Stimulated activated CD8-positive, alpha-beta memory T cell treated with anti-CD3 and anti-CD28 coated beads, Interleukin-7, amount 100 ng/mL, for 48 hours (primary cell): Measurements from ENCODE around the gene CAPG.

Source experiments
- DNase-seq, 2 donors: peaks; one replicate each; pipeline ENCODE4 v3.0.0-alpha.2; 2020; ENCODE audit warnings: low read depth in 1 of 2; ENCODE audit errors: extremely low read depth in 1 of 2

CAPG gene

GRCh38 chr2:85439025-85439472 is 28.9 kb upstream of the CAPG start:
- no peak for DNase-seq

- DNase-seq, result no peak
Observed at GRCh38 chr2:85438201-85439024, 28.2 kb upstream of the CAPG start.

GRCh38 chr2:85437488-85438200 is 27.5 kb upstream of the CAPG start:
- peak; percentile 43 to 62 for DNase-seq

DNA sequence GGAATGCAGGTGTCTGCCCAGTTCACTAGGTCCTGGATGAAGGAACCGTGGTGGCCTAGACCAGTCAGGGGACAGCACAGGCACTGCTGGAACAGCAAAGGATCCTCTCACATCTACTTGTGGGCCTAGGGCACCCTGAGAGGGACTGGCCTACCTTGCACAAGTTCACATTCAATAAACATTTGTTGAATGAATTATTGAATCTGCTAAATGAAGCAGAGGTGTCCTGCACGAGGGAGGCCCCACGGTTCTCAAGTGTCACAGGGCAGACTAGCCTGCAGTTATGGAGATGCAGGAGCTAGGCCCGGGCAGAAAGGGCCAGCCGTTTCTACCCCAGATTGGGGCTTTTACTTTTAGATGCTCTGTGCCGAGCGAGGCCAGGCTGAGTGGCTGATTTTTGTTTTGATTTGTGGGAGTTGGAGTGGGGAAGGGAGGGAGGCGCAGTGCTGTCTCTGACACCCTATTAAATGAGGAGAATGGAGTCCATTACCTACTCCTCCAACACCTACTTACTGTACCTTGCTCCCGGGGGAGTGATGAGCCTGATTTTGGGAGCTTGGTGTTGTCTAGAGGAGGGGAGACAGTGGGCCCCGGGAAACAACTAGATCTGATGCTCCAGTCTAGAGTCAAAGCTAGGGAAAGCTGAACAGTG is 26.8 kb upstream of the CAPG start:
- no peak for DNase-seq

DNA sequence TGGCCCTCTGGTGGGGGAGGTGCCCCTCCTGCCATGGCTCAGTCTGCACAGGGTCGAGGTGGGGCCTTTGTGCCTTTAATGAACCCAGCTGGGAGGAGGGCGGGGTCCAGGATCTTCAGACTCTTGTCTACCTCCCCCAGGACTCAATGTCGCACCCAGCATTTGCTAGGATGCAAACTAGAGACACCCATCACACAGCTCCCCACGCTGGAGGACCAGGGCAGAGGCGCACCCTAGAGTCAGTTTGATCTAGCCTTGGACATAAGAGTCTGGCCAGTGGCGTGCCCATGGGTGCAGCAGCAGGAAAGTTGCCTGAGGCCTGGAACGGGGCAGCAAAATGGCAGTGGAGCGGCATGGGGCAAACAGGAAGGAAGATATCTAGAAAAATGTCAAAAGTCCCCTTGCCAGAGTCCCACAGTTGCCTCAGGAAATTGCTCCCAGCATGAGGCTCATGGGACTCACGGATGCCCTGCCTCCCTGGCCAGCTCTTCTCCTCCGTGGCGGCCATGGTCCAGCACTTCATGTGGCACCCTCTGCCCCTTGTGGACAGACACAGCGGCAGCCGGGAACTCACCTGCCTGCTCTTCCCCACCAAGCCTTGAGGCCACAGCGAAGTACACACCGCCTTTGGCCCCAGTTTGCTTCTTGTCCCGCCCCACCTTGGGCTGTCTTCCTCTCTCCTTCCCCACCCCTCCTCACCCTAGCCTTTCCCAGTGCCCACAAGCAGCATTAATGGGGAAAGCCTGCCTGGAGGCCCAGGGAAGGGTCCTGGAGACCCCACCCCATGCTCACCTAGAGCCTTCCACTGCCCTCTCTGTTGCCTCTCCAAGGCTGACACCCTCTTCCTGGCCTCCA is 26.0 kb upstream of the CAPG start:
- no peak for DNase-seq

DNA sequence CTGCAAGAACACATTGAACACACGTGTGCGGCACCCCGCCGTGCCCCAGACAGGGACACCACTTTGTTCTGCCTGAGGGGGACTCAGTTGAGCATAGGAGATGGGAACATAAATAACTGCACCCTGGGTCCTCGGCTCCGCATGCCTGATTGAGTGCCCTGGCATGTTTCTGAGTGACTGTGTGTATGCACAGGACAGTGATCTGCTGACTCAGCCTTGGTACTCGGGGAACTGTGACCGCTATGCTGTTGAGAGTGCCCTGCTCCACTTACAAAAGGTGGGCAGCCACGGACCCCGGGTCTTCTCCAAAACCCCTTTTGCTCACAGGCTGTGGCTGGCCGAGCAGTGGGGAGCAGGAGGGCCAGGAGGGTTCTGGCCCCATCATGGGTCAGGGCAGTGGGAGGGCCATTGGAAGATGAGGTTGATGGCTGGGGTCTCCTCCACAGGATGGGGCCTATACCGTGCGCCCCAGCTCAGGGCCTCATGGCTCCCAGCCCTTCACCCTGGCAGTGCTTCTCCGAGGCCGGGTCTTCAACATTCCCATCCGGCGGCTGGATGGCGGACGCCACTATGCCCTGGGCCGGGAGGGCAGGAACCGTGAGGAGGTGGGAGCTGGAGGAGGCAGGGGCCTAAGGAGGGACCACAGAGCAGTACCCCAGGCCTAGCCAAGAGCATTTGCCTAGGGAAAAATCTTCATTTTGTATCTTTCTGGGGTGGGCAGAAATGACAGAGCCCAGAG is 25.2 kb upstream of the CAPG start:
- DNase-seq, result no peak

GRCh38 chr2:85434696-85435095 is 24.5 kb upstream of the CAPG start:
- no peak for DNase-seq

GRCh38 chr2:85433511-85434089 is 23.4 kb upstream of the CAPG start:
- no peak for DNase-seq

DNA sequence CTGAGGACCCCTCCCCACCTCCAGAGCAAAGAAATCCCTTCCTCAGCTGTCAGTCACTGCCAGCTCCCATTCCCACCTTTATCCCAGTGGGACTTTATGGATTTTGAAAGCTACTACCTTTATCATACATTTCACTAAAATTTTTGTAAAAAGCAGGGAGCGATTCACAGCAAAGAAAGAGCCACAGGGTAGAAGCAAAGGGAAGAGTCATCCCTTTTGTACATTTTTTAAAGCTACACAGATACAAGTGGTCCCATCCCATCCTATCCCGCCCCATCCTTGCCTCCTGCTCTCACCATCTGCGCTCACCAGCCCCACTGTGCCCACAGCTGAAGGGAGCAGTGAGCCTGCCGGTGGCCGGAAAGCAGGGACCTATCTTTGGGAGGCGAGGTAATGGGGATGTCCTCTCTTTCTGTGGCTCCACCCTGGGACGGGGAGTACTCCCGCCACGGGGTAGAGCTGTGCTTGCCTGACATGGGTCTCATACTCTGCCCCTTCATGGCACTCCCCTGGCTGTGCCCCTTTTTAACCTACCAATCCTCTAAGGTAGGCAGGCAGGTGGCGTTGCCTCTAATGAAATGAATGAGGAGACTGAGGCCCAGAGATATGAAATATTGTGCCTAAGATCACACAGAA is 21.5 kb upstream of the CAPG start:
- no peak for DNase-seq

- no peak for DNase-seq
Observed at GRCh38 chr2:85430752-85431569, 20.8 kb upstream of the CAPG start.

DNA sequence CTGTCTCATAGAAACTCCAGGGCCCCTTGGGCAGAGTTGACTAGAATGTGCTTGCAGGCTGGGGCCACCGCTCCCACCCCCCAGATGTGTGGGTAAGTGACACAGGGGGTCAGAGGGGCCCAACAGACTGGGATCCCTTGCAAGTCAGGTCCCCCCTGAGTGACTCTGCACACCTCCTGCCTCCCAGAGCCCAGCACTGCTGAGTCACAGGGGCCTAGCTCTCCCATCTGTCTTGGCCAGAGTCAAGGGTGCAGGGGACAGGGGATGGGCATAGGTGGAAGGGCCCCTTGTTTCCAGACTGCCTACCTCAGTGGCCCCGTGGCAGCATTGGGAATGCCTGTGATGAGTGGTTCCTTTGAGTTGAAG is 19.7 kb upstream of the CAPG start:
- DNase-seq, result no peak

DNA sequence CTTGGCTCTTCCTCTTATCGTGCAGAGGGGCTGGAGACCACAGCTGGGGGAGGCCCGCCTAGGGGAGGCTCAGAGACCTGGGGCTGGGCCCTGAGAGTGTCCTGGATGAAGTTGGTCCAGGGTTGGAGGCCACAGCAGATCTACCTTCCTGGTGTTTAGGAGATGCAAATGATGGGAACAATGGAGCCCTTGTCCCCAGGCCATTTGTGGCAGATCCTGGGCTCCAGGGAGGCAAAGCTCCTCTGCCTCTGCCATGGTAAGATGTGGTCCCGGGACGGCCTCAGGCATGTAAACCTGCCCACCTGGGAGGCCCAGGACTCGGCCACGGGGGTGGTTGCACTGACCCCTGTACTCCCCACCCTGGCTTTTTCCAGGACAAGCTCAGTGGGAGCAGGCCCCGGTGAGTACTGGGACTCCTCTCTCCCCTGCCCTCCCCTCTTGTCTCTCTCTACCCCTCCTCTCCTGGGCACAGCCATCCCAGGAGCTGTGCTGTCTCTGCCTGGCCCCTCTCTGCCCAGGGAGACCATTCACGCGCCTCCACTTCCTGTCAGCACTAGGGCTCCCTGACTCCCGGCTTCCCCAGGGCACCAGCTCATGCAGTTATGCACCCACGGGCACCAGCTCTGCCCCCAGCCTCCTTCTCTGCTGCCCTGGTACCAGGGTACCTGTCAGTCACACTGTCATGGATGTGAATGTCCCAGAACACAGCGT is 19.2 kb upstream of the CAPG start:
- DNase-seq, result no peak

GRCh38 chr2:85428343-85428881 is 18.2 kb upstream of the CAPG start:
- no peak for DNase-seq

- no peak for DNase-seq
Observed at GRCh38 chr2:85427300-85427835, 17.2 kb upstream of the CAPG start.

- no peak for DNase-seq
Observed at GRCh38 chr2:85425588-85425987, 15.4 kb upstream of the CAPG start.

DNA sequence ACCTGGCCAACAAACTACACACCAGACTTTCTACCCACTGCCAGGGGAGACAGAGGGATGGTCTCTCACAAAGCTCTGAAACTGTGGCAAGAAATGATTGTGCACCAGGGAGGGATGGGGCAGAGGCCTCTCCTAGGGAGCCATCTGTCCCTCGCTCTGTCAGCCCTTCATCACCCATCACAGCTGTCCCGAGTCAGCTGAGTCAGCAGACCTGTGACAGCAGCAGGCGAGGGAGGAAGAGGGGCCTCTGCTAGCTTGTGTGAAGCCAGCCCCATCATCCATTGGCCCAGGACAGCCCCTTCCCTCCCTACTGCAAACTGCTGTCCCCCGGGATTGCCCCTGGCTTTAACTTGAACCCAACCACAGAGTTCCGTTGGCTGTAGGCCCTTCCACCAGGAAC is 13.4 kb upstream of the CAPG start:
- no peak for DNase-seq

DNA sequence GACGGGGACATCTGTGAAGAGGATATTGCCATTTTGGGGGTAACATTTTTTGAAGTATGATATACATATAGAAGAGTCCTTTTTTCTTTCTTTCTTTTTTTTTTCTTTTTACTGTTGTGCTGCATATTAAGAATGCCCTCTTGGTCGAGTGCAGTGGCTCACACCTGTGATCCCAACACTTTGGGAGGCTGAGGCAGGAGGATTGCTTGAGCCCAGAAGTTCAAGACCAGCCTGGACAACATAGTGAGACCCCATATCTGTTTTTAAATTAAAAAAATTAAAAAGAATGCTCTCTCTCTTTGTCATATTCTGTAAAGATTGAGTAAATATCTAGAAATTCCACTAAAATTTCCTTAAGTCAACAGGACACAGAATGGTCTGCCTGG is 11.9 kb upstream of the CAPG start:
- DNase-seq, result no peak
